Myometrial cell (primary cell): ENCODE results near the gene CACNA2D3. TPM values are rescaled to one million over a fixed set of nuclear protein-coding genes. Genes with fewer than 3 reads are reported as not detected.

ENCODE experiments used
- total RNA-seq: library from RNA; depleted of rRNA; stranded (reverse); fragments of >200 nt; gene quantifications from 2 replicates; pipeline ENCODE4 v1.2.3, GENCODE V29; 2015

Gene CACNA2D3
- total RNA-seq: under 0.01 and 0.18 TPM in 2 replicates

GRCh38 chr3:54122324-54123002 is at the start of gene CACNA2D3:
Gene CACNA2D3 (plus strand): TSS chr3:54122552.

GRCh38 chr3:54928046-54928770 is 805.9 kb downstream of the CACNA2D3 start, which contains the start of gene LRTM1:
Gene LRTM1 (minus strand): TSS chr3:54928059. CDS start chr3:54927911, 148 bp downstream.

Other genes starting within 250 kb of the CACNA2D3 start
- 14.4 and 14.9 TPM in 2 replicates for gene ACTR8, start 240.4 kb upstream of the CACNA2D3 start, total RNA-seq
- 30.1 and 42.4 TPM in 2 replicates for gene SELENOK, start 230.7 kb upstream of the CACNA2D3 start, total RNA-seq